GM21423 (cell line): ENCODE data around the gene ARMC9.
"Not testable (repeated sequence)": the region's sequence is repeated elsewhere in the genome, so short reads cannot be mapped to it uniquely, and the experiment has no call there.

Source experiments
- ATAC-seq: cut with Tn5 transposase; IDR thresholded peaks from one replicate; pipeline ENCODE4 v1.9.1; 2021; ENCODE audit warnings: mild to moderate bottlenecking, moderate library complexity; ENCODE audit not compliant: unreplicated experiment

Gene ARMC9

DNA sequence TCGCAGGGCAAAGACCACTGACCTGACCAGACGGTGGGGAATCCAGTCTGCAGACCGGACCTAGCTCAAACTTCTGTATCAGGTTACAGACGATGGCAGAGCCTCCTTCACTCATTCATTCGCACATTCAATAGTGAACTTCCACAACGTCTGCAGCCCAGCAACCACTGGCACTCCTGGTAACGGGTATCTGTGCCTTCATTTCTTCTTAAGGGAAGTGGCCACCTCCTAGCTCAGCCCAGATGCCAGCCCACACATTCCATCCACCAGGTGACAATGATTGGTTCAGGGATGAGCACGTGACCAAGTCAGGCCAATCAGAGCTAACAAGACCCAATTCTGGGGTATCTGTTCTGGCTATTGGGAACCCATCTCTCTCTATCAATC, 15.9 kb upstream of the ARMC9 start:
- ATAC-seq, result no peak

DNA sequence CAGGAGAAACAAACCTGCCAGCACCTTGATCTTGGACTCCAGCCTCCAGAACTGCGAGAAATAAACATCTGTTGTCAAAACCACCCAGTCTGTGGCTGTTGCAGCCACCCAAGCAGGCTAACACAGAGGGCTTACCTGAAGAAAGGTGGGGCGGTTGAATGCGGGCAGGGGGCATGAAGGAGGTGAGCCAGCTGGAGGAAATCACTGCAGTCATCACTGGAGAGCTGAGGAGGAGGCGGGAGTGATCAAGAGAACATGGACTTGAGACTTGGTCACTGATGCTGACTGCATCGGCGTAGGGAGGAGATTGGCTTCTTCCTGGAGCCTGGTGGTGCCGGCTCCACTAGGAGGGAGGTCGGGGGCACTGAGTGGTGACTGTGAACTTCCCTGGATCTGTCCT, 14.6 kb upstream of the ARMC9 start:
- ATAC-seq, result no peak

DNA sequence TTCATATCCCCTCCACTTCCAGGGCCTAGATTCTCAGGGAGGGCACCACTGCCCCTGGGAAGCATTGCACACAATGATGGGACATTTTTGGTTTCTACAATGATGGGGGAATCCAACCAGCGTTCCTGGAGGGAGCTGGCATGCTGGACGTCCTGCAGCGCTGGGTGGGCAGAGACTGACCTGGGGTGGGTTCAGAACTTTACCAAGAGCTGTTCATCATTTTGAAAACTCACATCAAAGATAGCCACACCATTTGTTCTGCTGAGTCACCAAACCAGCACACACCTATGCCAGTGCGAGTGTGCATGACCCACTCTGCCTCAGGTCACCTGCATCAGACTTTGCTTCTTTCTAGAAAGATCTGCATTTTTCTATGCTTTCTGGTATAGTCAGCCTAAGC, 14.1 kb upstream of the ARMC9 start:
- no peak for ATAC-seq

DNA sequence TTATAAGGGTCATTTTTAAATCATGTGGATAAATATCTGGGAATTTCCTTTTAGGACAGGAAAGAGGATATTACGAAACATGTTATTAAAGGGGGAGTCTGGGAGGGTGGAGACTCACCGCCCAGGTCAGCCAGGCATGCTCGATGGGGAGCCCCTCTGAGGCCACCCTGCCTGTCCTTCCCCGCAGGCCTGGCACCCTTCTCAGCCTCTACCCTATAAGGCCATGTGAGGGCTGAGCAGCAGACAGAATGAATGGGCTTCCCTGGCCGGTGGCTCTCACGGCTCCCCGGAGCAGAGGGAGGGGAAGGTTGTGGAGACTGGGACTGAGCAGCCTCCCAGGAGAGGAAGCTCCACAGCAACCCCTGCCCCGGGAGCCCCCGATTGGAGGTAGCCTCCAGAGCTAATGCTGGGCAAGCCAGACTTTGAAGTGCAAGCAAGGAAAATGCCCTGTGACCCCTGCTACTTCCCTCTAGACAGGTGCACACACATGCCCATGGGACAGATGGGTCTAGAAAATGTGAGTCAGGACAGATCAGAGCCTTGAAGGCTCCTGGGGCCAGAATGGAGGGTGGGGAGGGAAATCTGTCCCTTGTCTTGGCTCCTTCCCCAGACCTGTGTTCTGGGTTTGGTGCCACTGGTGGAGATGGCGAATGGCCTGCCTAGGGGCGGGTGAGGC, 13.2 kb upstream of the ARMC9 start:
- ATAC-seq, result no peak

DNA sequence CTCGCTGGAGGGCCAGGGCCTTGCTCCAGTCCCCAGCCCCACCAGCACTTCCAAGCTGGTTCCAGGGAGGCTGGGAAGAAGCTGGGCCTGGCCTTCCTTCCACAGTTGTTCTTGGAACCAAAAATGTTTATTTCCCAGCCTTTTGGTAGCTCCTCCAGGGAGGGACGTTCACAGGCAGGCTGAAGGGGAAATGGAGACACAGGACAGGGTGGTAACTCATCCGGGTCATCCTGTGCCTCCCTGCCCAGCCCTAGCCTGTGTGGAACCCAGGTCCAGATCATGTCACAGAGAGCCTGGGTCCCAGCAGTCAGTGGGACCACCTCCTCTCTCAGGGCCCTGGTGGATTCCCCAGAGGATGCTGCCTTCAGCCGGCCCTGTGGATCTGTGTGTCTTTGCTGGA, 12.5 kb upstream of the ARMC9 start:
- ATAC-seq, result no peak

DNA sequence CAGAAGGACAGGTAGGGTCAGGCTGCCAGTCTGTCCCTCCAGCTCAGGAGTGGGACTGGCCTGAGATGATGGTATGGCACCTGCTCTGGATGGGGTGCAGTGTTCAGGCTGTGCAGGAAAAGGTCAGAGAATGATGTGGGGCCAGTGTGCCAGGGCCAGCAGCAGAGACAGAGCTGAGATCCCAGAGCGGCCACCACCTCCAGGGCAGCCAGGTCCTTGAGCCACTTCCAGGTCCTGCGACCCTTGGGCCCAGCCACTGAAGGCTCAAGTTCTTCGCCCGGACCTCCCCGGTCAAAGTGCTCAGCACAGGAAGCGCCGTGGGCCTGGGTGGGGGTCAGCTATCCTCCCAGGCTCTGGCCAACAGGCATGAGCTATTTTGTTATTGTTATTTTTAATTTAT, 12.1 kb upstream of the ARMC9 start:
- ATAC-seq, result no peak

DNA sequence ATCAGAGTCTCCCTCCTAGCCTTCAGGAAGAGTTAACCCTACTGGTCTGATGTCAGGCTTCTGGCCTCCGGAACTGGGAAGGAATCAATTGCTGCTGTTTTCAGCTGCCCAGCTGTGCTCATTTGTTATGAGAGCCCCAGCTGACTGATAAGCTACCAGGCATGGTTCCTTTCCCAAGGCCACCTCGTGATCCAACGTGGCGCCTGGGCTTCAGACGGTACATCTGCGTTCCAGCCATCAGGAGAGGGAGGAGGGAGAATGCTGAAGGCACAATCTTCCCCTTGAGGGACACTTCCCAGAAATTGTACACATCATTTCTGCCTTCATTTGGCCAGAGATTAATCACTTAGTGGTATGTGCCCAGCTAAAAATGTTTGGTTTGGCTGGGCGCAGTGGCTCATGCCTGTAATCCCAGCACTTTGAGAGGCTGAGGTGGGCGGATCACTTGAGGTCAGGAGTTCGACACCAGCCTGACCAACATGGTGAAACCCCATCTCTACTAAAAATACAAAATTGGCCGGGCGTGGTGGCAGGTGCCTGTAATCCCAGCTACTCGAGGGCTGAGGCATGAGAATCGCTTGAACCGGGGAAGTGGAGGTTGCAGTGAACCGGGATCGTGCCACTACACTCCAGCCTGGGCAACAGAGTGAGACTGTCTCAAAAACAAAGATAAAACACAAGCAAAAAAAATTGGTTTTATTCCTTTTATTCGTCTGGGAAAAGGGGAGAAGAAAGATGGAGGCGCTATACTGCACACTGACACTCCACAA, 10.5 kb upstream of the ARMC9 start:
- no peak for ATAC-seq

DNA sequence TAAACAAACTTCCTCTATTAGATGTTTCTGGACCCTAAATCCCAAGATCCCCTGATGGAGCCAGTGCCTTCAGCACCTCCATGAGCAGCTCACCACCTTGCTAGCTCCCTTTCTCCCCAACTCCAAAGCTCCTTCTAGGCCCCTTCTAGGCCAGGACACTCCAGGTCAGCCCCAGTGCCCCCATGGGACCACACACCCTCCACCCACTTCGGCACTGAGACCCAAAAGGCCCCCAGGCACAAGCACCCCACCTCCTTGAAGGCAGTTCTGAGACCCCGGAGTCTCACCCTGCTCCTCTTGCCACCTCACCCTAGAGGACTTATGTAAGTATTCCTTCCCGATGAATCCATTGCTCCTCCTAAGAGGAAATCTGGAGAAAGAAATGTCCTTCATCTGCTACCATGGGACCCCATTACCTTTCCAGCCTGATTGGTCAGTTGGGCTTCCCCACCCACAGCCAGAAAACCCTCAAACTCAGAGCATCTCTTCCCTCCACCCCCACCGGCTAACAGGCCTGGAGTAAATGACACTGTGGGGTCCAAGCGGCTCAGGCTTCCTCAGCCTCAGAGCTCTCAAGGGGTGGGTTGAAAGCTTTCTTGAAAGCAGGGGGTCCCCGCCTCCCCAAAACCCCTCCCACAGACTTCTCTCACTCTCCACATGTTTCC, 9.8 kb upstream of the ARMC9 start:
- ATAC-seq, result no peak

DNA sequence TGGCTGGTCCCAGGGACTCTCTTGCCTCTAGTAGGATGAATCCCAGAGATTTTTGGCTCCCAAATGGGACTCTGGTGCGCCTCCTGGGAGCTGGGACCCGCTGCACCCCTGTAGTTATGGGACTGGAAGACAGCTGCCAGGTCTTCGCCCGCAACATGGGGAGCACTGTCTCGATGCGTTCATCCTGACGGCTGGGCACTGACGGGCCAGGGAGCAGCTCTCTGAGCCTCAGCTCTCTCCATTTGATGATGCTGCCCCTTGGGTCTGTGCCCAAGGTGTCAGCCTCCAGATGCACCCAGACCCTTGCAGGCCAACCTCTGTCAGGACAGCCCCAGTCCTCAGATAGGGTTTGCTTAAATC, 9.3 kb upstream of the ARMC9 start:
- ATAC-seq, result no peak

DNA sequence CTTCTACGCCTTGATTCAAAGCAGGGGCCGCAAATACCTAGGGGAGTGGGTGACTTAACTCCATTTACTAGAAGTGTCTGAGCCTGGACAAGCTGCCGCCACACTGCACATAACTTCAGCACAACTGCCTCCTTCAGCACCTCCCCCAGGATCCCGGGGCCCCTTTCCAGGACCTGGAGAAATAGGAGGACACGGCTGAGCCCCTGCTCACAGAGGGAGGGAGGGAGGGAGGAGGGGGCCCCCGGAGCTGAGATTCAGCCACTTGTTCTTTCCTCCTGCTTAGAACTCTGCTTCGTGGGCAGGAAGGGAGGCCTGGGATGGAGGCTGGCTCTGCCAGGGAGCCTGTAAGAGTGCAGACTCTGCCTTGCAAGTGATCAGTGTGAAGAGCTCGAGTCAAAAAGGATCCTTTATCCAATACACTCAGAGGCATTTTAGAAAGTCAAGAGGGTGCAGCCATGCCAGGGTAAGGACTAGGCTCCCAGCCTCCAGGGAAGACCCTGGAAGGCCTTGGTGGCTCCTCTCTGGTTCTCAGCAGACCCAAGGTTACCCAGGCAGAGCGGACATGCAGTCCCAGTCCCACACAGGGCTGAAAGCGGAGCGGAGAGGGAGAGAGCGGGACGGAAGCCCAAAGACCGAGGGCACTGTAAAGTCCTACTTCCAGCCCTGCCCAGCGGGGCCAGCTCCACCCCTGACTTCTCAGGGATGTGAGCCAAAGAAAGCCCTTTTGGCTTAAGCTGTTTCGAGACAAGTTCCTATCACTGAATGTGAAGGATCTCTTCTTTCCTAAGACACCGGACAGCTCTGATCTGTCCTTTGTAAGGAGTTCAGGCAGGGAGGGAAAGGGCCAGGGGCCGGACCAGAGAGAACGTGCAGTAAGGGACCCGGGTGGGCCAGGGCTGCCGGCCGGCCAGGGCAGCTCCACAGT, 8.6 kb upstream of the ARMC9 start:
- ATAC-seq, result no peak

DNA sequence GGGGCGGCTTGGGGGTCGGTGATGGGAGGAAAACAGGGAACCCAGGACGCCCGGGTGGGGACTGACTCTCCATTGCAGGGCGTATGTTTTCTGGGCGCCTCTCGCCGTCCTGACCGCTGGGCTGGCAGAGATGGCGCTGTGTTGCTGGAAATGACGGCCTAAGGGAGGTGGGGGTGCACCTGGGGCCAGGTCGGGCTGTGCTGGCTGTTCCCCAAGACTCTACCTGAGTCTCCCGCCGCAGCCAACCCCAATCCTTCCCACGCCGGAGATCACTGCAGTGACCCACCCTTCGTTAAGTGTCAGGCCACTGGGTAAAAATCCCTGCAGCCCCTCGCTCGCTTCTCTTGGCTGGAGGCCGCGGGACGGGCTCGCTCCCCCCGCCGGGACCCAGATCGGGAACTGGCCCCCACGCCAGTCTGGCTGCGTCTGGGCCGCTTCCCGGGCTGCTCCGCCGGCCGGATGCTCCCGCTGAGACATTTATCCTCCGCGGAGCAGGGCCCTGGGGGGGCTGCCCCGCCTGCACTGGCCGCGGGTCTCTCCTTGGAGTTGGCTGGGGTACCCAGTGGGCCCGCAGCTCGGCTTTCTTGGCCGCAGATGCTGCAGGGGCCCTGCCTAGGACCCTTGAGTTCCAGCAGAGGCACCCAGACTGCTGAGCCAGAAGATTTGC, 7.8 kb upstream of the ARMC9 start:
- ATAC-seq, result no peak

DNA sequence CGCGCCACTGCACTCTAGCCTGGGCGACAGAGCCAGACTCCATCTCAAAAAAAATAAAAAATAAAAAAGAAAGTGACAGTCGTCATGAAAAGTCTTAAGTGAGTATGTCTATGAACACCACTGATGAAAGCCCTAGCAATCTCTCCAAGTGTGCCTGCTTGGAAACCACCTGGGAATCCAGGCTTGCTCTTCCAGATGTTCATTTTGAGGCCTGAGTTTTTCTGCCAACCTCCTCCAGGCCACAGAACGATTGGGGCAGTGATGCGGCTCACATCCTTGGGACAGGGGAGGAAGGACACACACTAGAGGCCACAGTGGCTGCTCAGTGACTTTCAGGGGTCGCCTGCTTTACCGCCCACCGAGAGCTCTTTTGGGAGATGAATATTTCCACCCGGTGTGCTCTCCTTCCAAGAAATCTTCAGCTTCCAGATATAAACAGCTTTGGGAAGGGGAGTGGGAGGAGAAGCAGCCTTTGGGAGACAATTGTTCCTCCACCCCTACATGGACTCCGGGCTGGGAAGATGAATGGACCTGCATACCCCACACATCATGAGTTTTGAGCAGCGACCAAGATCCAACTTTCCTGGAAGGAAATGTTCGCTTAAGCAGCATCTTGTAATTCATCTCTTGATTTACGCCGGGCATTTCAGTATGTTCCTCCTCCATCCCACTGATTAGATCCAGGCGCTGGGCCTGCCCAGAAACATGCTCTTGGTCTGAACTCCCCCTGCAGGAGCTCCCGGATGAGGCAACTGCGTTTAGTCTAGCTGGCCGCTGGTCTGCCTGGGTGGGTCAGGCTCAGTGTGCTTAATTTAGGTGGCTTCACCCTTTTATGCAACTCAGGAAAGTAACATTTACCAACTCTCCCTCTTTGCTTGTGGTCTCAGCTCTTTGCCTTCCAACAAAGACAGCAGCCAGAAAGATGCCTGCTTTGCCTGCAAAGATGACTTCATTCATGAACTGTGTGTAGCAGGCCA, 6.2 kb upstream of the ARMC9 start:
- ATAC-seq, result no peak

DNA sequence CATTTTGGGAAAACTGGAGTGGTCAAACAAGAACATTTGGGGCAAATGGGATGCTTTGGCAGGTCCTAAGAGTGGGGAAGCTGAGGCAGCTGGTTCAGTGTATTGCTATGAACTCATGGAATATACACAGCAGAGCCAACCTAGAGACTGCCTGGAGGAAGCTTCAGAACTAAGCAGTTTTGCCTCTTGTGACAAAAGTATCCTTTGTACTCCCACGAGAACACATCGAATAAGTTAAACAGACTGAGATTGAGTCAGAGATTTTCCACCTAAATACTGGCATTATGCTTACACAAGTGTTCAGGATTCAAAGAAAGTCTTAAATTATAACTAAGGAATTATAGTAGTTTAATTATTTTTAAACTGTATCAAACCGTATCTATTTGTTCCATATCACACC, 5.2 kb upstream of the ARMC9 start:
- ATAC-seq, result no peak

DNA sequence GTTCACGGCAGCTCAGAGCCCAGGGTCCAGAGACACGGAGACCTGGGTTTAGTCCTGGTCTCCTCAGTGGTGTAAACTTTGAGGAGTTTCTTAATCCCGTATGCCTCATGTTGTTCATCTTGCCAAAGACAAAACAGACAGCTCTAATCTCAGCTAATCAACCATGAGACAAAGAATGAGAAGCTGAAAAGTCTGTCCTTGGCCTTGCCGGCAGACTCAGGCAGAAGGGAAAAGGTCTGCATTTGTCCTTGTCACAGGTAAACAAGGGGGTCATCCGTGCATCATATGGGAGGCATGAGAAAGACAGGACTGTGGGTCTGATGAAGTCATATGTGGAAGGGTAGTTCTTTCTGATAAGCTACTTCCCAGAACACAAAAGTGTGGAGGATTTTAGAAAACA, 1.8 kb upstream of the ARMC9 start:
- no peak for ATAC-seq

DNA sequence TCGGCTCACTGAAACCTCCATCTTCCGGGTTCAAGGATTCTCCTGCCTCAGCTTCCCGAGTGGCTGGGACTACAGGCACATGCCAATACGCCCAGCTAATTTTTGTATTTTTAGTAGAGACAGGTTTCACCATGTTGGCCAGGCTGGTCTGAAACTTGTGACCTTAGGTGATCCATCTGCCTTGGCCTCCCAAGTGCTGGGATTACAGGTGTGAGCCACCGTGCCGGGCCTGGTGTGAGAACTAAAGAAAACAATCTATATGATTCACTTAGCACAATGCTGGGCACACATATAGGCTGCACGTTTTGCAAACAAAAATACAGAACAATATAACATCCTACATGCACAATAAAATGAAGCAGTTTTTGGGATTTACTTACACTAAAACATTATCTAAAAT, 1.2 kb upstream of the ARMC9 start:
- ATAC-seq, result not testable (repeated sequence)

DNA sequence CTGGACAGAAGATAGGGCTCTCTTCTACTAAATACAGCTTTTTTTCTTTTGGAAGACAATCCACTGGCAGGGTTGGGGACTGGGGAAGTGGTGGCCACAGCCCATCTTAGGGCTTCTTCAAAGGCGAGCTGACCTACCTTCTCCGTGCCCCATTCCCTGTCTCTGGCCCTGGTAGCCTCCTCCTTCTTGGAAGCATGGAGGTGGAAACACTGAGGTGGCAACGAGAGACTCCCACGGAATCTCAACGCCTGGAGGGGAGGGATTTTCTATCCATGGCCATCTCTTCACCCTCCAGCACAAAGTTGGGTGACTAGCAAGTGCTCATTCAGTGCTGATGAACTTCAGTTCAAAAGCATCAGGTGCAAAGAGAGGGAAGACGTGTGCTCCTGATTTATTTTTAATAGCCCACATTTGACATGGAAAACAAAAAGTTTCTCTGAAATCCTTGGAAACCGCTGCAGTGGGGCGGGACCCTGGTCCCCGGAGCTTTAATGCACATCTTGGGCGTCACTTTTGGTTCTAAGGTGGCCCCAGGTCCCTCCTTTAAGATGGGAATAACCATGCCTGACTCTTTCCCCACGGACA, 633 bp upstream of the ARMC9 start:
- ATAC-seq, result no peak

DNA sequence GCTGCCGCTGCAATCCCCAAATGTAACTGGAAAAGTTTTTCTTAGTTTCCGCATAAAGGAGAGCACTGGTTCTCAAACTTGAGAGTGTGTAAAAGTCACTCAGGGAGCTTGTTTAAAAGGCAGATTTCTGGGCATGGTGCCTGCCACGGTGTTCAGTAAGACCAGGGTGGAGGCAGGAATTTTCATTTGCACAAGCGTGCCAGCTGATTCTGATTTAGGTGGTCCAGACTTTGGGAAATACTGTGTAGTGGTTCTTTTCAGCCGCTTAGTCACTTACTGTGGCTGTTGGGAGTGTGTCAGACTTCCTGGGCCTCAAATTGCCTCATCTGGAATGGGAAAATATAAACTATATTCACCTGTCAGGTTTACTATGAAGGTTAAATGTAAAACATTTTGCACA, 788 bp downstream of the ARMC9 start:
- ATAC-seq, result no peak

DNA sequence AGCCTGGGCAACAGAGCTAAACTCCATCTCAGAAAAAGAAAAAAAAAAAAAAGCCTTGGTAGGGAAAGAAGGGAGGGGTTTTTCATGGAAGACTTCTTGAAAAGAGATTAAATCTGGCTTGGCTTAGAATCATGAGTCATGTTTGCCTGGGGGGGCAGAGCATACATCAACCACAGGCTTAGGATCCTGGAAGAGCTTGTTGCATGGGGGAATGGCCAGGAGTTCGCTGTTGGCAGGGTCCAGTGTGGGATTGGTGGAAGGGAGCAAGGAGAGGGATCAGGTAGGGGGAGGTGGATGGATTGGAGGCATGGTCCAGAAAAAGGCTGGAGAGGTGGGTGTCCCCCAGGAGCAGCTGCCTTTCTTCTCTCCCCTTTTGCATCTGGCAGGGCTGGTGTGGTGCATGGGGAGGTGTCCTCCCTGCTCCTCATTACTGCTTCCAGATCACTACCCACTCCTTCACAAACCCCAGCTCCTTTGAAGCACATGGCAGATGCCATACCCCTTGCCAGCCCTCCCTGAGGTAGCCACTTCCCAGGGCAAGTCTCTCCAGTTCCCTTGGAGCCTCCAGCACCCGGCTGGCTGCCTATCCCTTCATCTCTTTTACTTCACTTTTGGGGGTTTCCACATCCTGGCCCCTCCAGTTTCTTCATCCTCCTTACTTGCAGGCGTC, 2.5 kb downstream of the ARMC9 start:
- ATAC-seq, result no peak

DNA sequence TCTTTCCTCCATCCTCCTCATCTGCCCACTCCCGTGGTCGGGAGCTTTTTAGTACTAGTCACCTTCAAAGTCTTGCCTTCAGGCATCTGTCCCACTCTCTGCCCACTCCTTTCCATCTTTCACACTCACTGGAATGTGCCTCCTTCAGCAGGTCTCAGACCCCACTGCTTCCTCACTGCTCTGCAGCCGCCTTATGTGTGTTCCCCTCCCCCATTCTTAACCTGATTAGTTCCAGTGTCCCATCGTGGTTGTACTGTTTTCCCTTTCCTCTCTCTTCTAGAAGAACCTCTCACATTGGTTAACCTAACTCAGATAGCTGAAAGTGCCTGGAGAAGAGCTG, 3.0 kb downstream of the ARMC9 start:
- ATAC-seq, result no peak
